GM18508 (cell line): ENCODE measurements around the gene CDH23.
"Not testable (repeated sequence)": the region's sequence is repeated elsewhere in the genome, so short reads cannot be mapped to it uniquely, and the experiment has no call there.

ENCODE experiments used
- ATAC-seq: cut with Tn5 transposase; IDR thresholded peaks from one replicate; pipeline ENCODE4 v1.9.1; 2021; ENCODE audit warnings: moderate number of reproducible peaks; ENCODE audit not compliant: insufficient read depth, unreplicated experiment

Gene CDH23

GRCh38 chr10:71589617-71590551 lies 193.2 kb downstream of the CDH23 start:
- no peak for ATAC-seq

GRCh38 chr10:71590781-71591350 lies 194.1 kb downstream of the CDH23 start:
- no peak for ATAC-seq

- ATAC-seq = no peak
Measured at GRCh38 chr10:71594934-71595571, 198.3 kb downstream of the CDH23 start.

- no peak for ATAC-seq
Measured at GRCh38 chr10:71595649-71596048, 198.9 kb downstream of the CDH23 start.

- ATAC-seq = no peak
Measured at GRCh38 chr10:71596127-71596526, 199.4 kb downstream of the CDH23 start.

- no peak for ATAC-seq
Measured at GRCh38 chr10:71596759-71597158, 200.0 kb downstream of the CDH23 start.

GRCh38 chr10:71597821-71598498 lies 201.2 kb downstream of the CDH23 start:
- no peak for ATAC-seq

GRCh38 chr10:71598621-71599055 lies 201.9 kb downstream of the CDH23 start:
- ATAC-seq = no peak

GRCh38 chr10:71599518-71599917 lies 202.8 kb downstream of the CDH23 start:
- ATAC-seq = no peak

- not testable (repeated sequence) for ATAC-seq
Measured at GRCh38 chr10:71600242-71600641, 203.5 kb downstream of the CDH23 start.

GRCh38 chr10:71600849-71601248 lies 204.1 kb downstream of the CDH23 start:
- no peak for ATAC-seq

- ATAC-seq = no peak
Measured at GRCh38 chr10:71601273-71601672, 204.6 kb downstream of the CDH23 start.

GRCh38 chr10:71603150-71603549 lies 206.4 kb downstream of the CDH23 start:
- ATAC-seq = no peak

GRCh38 chr10:71603754-71604153 lies 207.0 kb downstream of the CDH23 start:
- ATAC-seq = no peak

GRCh38 chr10:71604324-71605018 lies 207.8 kb downstream of the CDH23 start:
- ATAC-seq = no peak

- no peak for ATAC-seq
Measured at GRCh38 chr10:71605263-71605962, 208.7 kb downstream of the CDH23 start.

- ATAC-seq = no peak
Measured at GRCh38 chr10:71606257-71607081, 209.7 kb downstream of the CDH23 start.

GRCh38 chr10:71607082-71607443 lies 210.3 kb downstream of the CDH23 start:
- ATAC-seq = no peak
